Activated gamma-delta T cell treated with Interleukin-2 at 50 U/mL for 16 hours (primary cell): Measurements from ENCODE around the gene SGK2.
"Not testable (repeated sequence)": the region's sequence is repeated elsewhere in the genome, so short reads cannot be mapped to it uniquely, and the experiment has no call there.

ENCODE experiments used
- DNase-seq: peaks from one replicate; pipeline ENCODE4 v3.0.0-alpha.2; 2020

The SGK2 gene

GRCh38 chr20:43607278-43607677 lies 48.5 kb downstream of the SGK2 start:
- not testable (repeated sequence) for DNase-seq

DNA sequence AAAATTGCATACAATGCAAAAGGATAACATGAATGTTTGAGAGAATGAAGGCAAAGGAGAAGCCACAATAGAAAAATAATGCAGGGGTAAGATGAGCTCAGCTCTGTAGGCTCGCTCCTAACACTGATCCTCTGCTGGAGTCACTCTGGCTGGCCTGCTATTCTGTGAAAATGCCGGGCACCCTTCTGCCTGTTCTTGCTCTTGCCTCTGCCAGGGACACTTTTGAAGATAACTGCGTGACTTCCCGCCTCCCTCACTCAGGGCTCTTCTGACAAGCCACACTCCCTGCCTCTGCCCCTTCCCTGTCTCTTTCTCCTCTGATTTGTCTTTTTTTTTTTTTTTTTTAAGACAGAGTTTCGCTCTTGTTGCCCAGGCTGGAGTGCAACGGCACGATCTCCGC lies 72.8 kb downstream of the SGK2 start:
- DNase-seq, result no peak
